Muscle layer of colon (tissue), 2 donors: ENCODE results near the gene ARMC12.
A peak's percentile ranks its signal among the peaks of the same experiment; 100 is the strongest.

Source experiments
- H3K27ac ChIP-seq: one replicate; pipeline ENCODE4 v1.7.0; 2013; ENCODE audit warnings: low read depth, mild to moderate bottlenecking, low read length, moderate library complexity
- H3K27me3 ChIP-seq, 2 donors: one replicate each; pipeline ENCODE4 v1.7.0; 2013; ENCODE audit warnings: low read length in 2 of 2, mild to moderate bottlenecking in 2 of 2; ENCODE audit not compliant: insufficient read depth in 2 of 2, control insufficient read depth in 1 of 2
- H3K36me3 ChIP-seq: one replicate; pipeline ENCODE4 v1.7.0; 2013; ENCODE audit warnings: mild to moderate bottlenecking, low read length; ENCODE audit not compliant: insufficient read depth
- H3K4me1 ChIP-seq: one replicate; pipeline ENCODE4 v1.7.0; 2013; ENCODE audit warnings: mild to moderate bottlenecking, low read length; ENCODE audit not compliant: insufficient read depth
- H3K4me3 ChIP-seq, 2 donors: one replicate each; pipeline ENCODE4 v1.7.0; 2013; ENCODE audit warnings: low read length in 2 of 2, low read depth in 1 of 2, mild to moderate bottlenecking in 1 of 2, moderate library complexity in 1 of 2
- H3K9ac ChIP-seq: one replicate; pipeline ENCODE4 v1.7.0; 2013; ENCODE audit warnings: low read length
- H3K9me3 ChIP-seq: one replicate; pipeline ENCODE4 v1.7.0; 2013; ENCODE audit warnings: mild to moderate bottlenecking, low read length
- donor health status: abdominal sarcoma.
- donor health status: Adenocarcinoma of cecum.

Gene ARMC12

GRCh38 chr6:35719830-35720733, 16.8 kb upstream of the ARMC12 start:
- H3K4me3 ChIP-seq = peak overlapping the region in 1 of 2 donors; percentile 24
- H3K9me3 ChIP-seq = no peaks in the 10 kb centered on the region
- peaks cover 49% of the 10 kb centered on the region for H3K4me1 ChIP-seq
- H3K36me3 ChIP-seq = no peaks in the 10 kb centered on the region
- H3K27ac ChIP-seq = peak overlapping the region; percentile 57
- H3K27me3 ChIP-seq = no peaks in the 10 kb centered on the region
- H3K9ac ChIP-seq = peak overlapping the region; percentile 12

- no peak overlapping the region for H3K9ac ChIP-seq
- H3K4me3 ChIP-seq = no peak overlapping the region
- H3K4me1 ChIP-seq = peaks cover 64% of the 10 kb centered on the region
- no peaks in the 10 kb centered on the region for H3K9me3 ChIP-seq
- peak overlapping the region; percentile 48 for H3K27ac ChIP-seq
- no peaks in the 10 kb centered on the region for H3K27me3 ChIP-seq
- H3K36me3 ChIP-seq = no peaks in the 10 kb centered on the region
Measured at GRCh38 chr6:35722121-35722761, 14.6 kb upstream of the ARMC12 start.

GRCh38 chr6:35723587-35723986, 13.2 kb upstream of the ARMC12 start:
- Histone ChIP-seq H3K9ac (no peak overlapping the region), H3K4me1 (peaks cover 60% of the 10 kb centered on the region), H3K9me3 (no peaks in the 10 kb centered on the region)

GRCh38 chr6:35724059-35724458, 12.8 kb upstream of the ARMC12 start:
- H3K27ac ChIP-seq = peak overlapping the region; percentile 6
- H3K36me3 ChIP-seq = no peaks in the 10 kb centered on the region
- no peaks in the 10 kb centered on the region for H3K9me3 ChIP-seq
- no peaks in the 10 kb centered on the region for H3K27me3 ChIP-seq
- H3K9ac ChIP-seq = no peak overlapping the region
- no peak overlapping the region for H3K4me3 ChIP-seq
- H3K4me1 ChIP-seq = peaks cover 60% of the 10 kb centered on the region

More at GRCh38 chr6:35723587-35723986, 13.2 kb upstream of the ARMC12 start:
- no peaks in the 10 kb centered on the region for H3K36me3 ChIP-seq
- H3K27me3 ChIP-seq = no peaks in the 10 kb centered on the region
- H3K27ac ChIP-seq = peak overlapping the region; percentile 6
- no peak overlapping the region for H3K4me3 ChIP-seq

GRCh38 chr6:35724471-35724870, 12.4 kb upstream of the ARMC12 start:
- Histone ChIP-seq H3K4me1 (peaks cover 60% of the 10 kb centered on the region), H3K9me3 (no peaks in the 10 kb centered on the region), H3K9ac (no peak overlapping the region), H3K27me3 (no peaks in the 10 kb centered on the region), H3K4me3 (no peak overlapping the region), H3K36me3 (no peaks in the 10 kb centered on the region), H3K27ac (peak overlapping the region; percentile 97)

GRCh38 chr6:35725081-35725708, 11.6 kb upstream of the ARMC12 start:
- H3K4me1 ChIP-seq = peaks cover 60% of the 10 kb centered on the region

GRCh38 chr6:35725721-35726438, 11.0 kb upstream of the ARMC12 start:
- Histone ChIP-seq H3K27me3 (no peaks in the 10 kb centered on the region), H3K27ac (peak overlapping the region; percentile 97), H3K4me1 (peaks cover 60% of the 10 kb centered on the region), H3K9ac (peak overlapping the region; percentile 52), H3K4me3 (peak overlapping the region in 1 of 2 donors; percentile 20), H3K36me3 (no peaks in the 10 kb centered on the region), H3K9me3 (no peaks in the 10 kb centered on the region)

More at GRCh38 chr6:35725081-35725708, 11.6 kb upstream of the ARMC12 start:
- H3K4me3 ChIP-seq = no peak overlapping the region
- H3K27ac ChIP-seq = peak overlapping the region; percentile 97
- peak overlapping the region; percentile 44 for H3K9ac ChIP-seq
- no peaks in the 10 kb centered on the region for H3K9me3 ChIP-seq
- H3K27me3 ChIP-seq = no peaks in the 10 kb centered on the region
- H3K36me3 ChIP-seq = no peaks in the 10 kb centered on the region

GRCh38 chr6:35727231-35727934, 9.4 kb upstream of the ARMC12 start:
- peaks cover 60% of the 10 kb centered on the region for H3K4me1 ChIP-seq
- H3K9me3 ChIP-seq = no peaks in the 10 kb centered on the region
- no peaks in the 10 kb centered on the region for H3K27me3 ChIP-seq

GRCh38 chr6:35727935-35728682, 8.7 kb upstream of the ARMC12 start:
- peak overlapping the region; percentile 99 for H3K27ac ChIP-seq
- H3K4me1 ChIP-seq = peaks cover 64% of the 10 kb centered on the region
- peak overlapping the region; percentile 47 to 62 for H3K4me3 ChIP-seq
- H3K36me3 ChIP-seq = no peaks in the 10 kb centered on the region
- H3K9me3 ChIP-seq = no peaks in the 10 kb centered on the region
- H3K27me3 ChIP-seq = no peaks in the 10 kb centered on the region
- peak overlapping the region; percentile 86 for H3K9ac ChIP-seq

More at GRCh38 chr6:35727231-35727934, 9.4 kb upstream of the ARMC12 start:
- Histone ChIP-seq H3K27ac (peak overlapping the region; percentile 97), H3K36me3 (no peaks in the 10 kb centered on the region), H3K4me3 (peak overlapping the region; percentile 47 to 53), H3K9ac (peak overlapping the region; percentile 52)
